C1 segment of cervical spinal cord (tissue), 14 donors: ENCODE measurements around the gene RIGI.
"Not testable (repeated sequence)": the region's sequence is repeated elsewhere in the genome, so short reads cannot be mapped to it uniquely, and the experiment has no call there.

Source experiments
- DNase-seq, 14 donors: peaks; one replicate each; lab custom pipeline; 2025; lab: John Stamatoyannopoulos, UW

RIGI gene

DNA sequence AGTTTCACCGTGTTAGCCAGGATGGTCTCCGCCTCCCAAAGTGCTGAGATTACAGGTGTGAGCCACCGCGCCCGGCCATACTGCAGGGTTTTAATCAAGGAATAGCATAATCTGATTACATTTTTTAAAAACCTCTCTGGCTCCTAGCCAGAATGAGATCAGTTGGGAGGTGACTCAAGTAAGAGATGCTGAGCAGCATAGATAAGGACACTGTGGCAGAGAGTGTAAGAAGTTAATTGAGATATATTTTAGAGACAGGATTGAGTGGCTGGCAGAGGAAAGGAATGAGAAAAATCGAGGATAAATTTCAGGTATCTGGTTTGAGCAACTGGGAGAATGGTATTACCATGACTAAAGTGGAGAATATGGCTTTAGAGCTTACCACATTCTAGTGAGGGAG is 7.3 kb upstream of the RIGI start:
- no peak for DNase-seq

DNA sequence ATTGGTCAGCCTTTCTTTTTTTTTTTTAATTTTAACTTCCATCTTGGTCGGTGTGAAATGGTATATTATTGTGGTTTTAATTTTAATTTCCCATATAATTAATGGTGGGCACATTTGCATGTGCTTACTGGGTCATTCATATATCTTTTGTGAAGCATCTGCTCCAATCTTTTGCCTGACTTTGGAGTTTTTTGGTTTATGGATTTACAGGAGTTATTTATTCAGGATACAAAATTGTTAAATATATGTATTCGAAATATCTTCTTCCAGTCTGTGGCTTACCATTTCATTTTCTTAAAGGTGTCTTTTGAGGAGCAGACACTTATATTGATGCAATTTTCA is 682 bp upstream of the RIGI start:
- DNase-seq: no peak

DNA sequence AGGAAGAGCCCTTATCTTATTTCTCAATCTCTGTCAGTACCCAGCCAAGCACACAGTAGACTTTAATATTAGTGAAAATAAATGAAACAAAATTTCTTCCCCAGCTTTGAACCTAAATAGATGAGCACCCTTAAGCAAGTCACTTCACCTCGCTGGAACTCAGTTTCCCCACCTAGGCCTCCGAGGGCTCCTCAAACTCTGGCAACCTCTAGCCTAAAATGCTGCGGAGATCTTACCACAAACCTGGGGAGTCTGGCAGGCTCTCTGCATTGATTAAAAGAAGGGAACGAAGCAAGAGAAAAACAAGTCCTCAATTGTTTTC is 326 bp downstream of the RIGI start:
- peak in 1 of 14 donors; percentile 66 for DNase-seq

DNA sequence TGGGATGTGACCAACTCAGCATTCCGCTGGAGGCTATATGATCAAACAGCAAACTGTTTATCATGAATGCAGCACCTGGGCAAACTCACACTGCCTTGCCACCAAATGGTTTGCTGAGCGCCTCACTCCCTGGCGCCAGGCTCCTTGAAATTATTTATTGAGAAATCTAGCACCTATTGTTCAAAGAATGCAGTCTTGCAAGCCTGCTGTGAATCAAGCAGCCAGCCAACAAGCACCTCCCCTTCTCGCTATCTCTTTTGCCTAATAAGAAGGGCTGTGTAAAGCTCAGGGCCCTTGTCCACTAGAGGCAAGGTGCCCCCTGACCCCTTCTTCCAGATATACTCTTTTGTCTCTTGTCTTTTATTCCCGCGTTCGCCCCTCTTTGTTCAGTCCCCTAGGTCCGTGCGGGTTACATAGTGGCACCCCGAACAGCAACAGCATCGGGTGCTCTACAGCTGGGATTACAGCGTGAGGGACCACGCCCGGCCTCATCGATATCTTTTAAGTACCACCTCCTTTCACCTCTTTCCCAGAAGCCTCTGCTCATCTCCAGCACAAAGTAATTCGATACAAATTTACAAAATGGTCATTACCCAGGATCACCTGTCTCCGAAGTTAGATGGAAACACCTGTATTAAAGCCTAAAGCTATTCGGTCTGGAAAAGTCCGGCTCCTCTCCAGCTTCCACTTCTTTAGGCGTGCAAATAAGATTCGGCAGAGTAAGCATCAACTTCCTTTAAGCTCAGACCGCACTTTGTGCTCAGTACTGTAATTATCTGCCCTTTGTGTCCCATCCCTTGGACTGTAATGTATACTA is 896 bp downstream of the RIGI start:
- DNase-seq: peak in 4 of 14 donors; percentile 4 to 52 (median 38)

DNA sequence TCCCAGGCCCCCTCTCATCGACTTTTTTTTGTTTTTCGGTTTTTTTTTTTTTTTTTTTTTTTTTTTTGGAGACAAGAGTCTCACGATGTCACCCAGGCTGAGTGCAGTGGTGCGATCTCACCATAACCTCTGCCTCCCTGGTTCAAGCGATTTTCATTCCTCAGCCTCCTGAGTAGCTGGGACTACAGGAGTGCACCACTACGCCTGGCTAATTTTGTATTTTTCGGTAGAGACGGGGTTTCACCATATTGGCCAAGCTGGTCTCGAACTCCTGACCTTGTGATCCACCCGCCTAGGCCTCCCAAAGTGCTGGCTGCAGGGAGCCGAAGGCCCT is 1.5 kb downstream of the RIGI start:
- not testable (repeated sequence) for DNase-seq

DNA sequence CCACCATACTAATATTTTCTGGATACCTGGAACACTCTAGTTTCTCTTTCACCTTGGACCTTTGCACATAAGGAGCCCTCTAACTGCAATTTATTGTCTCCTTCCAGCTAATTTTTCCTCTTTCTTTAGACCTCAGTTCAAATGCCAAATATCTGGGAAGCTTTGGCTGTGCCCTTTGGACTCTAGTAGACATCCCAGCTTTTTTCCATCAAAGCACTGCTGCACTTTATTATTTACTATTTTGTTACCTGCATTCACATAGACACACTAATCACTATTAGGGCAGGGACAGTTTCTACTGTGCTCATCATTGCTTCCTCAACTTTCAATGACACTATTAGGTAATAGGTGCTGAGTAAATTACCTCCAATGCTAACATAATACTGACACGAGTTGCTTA is 2.1 kb downstream of the RIGI start:
- no peak for DNase-seq

DNA sequence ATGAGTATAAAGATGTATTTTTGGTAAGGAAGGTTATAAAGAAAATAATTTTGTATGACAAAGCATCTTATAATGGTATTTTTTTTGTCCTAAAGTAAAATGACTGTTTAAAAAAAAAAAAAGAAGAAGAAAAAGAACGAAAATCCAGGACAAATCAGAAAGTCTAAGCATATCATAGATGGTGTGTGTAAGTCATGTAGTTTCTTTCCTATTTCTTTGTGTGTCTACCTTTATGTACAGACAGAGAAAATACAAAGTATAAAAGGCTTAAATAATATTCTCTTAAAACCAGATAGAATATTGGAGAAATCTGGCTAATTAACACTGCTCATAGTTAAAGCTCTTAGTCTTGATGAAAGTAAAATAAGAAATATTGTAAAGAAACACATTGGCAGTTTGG is 7.7 kb downstream of the RIGI start:
- DNase-seq: no peak

DNA sequence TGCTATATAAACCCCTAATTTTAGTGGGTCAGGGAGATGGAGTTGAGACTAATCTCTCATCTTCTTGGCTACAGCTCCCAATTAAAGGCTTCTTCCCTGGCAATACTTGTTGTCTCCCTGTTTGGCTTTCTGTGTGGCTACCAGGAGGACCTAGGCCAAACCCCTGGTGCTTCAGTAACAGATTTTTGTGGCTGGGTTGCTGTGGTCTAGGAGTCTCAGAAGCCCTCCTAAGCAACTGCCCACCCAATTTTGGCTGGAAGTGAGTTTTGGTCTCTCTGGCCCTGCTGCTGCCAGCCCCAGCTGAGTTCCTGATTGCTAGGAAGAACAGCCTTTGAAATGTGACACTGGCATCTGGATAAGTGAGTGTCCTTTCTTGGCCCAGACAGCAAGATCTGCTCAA is 9.8 kb downstream of the RIGI start:
- no peak for DNase-seq

DNA sequence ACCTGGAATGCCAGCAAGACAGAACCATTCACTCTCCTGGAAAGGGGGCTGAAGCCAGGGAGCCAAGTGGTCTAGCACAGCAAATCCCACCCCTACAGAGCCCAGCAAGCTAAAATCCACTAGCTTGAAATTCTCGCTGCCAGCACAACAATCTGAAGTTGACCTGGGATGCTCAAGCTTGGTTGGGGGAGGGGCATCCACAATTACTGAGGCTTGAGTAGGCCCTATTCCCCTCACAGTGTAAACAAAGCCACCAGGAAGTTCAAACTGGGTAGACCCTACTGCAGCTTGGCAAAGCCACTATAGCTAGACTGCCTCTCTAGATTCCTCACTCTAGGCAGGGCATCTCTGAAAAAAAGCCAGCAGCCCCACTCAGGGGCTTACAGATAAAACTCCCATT is 17.3 kb downstream of the RIGI start:
- no peak for DNase-seq

DNA sequence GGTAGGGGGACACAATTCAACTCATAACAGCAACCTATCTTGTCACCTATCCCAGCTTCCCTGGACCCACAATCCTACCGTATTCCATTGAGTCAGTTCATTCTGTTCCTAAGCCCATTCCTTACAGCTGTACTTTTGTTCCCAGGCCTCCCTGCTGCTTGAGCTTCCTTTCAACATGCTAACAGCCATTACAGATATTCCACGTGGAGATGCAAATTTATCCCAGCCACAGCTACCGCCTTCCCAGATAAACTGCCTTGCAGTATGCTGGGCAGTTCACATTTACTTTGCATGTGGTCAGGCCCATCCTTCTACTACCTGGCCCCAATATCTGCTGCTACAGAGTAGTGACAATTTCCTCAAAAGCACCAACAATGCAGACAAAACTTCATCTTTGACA is 23.0 kb downstream of the RIGI start:
- DNase-seq: no peak

DNA sequence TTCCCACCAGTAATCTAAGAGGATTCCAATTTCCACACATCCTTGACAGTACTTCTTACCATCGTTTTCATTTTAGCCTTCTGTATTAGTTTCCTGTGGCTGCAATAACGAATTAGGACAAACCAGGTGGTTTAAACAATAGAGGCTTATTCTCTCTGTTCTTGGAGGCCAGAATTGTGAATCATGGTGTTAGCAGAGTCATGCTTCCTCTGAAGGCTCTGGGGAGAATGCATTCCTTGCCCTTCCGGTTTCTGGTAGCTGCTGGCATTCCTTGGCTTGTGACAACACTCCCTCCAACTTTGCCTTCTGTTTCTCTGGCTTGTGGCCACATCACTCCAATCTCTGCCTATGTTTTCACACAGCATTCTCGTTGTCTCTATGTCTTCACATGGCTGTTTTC is 23.5 kb downstream of the RIGI start:
- no peak for DNase-seq

DNA sequence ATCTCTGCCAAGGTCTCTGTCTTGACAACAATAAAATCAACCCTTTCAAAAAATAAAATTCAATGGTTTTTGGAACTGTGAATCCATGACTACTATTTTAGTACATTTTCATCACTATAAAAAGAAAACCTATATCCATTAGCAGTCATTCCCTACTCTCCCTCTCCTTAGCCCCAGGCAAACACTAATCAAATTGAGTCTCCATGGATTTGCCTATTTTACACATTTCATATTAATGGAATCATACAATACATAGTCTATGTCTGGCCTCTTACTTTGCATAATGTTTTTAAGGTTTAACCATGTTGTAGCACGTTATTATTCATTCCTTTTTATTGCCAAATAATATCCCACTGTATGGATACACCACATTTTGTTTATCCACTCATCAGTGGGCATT is 24.1 kb downstream of the RIGI start:
- DNase-seq: no peak

DNA sequence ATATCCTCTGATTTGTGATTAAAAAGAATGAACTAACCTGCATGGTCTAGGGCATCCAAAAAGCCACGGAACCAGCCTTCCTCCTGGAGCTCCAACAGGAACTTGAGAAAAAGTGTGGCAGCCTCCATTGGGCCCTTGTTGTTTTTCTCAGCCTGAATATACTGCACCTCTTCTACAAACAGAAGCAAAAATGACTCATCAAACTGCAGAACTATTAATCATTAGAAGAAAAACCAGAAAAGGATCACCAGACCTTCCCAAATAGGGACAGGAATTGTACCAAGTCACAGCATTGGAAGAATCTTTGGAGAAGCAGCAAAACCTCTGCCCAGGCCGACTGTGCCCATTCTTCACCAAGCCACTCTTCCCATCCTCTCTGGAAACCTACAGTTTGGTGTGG is 25.2 kb downstream of the RIGI start:
- DNase-seq: no peak

DNA sequence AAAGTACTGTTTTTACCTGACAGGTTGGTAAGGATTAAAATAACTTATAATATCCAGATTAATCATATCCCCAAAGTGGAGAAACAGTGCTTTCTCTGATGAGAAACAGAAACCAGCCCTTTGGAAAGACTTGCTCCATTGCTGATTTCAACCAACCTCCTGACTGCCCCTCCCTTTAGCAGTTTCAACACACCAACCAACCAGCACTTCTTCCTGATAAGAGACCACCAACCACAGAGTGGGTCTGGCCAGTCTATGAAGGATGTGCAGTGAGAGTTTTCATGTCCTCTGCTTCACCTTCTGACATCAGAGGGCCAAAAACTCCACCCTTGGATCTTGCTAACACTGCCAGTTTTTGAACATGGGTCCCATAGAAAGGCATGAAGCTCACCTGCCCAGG is 28.1 kb downstream of the RIGI start:
- DNase-seq: no peak

DNA sequence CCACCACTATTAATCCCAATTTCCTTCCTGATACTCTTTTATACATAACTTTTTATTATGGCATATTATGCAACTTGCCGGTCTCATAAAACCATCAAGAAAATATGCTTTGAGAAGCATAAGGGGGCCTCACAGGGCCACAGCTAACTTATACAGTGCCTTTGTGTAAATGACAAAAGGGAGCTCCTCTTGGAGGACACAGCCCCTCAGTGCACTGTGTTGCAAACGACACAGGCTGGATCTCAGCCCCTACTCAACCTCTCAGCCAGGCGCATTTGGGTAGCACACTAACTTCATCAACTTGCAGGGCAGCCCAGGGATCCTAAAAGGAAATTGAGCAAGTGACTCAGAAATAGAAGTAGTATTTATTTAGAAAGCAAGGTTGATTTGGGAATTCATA is 35.4 kb downstream of the RIGI start:
- DNase-seq: no peak

DNA sequence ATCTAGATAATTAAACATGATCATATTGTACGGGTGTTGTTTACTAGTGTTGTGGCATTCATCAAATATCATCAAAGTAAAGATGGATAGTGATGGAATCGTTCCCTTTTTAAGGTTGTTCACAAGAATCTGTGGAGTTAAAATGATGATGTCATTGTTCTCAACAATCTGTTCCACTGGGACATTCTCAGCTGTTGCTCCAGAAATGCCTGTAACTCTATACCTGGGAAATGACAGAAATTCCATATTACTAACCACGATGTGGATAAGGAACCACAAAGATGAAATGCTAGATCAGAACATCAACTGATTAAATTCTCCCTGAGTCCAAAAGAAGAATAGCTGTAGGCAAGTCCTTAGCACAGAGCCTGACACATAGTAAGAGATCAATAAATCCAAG is 38.0 kb downstream of the RIGI start:
- no peak for DNase-seq

DNA sequence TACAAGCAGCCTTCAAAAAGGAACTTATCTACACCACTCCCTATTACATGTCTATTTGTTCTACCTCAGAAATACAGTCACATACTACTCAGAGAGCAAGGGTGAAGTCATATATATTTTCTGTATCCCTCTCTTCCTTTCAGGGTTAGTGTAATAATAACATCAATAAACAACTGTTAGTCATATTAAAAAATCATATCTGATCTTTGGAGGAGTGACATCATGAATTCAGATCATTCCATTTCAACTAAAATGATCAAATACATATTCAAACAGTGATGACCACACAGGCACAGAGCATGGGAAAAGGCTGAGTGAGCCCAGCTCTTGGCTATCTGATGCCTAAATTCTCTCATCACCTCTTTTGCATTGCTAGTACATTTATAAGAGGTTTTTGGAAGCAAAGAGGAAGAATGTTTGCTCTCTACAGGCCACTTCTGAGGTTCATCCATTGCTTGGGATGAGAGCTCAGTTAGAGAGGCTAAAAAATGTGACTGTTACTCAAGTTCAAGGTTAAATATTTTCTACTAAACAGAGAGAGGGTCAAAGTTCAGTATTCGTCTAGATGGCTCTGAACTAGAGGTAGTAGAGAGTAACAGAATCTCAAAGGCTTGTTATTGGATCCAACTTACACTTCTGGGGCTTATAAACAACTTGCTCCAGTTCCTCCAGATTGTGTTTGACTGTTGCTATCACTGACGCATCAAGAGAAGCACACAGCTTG is 39.0 kb downstream of the RIGI start:
- DNase-seq: no peak

DNA sequence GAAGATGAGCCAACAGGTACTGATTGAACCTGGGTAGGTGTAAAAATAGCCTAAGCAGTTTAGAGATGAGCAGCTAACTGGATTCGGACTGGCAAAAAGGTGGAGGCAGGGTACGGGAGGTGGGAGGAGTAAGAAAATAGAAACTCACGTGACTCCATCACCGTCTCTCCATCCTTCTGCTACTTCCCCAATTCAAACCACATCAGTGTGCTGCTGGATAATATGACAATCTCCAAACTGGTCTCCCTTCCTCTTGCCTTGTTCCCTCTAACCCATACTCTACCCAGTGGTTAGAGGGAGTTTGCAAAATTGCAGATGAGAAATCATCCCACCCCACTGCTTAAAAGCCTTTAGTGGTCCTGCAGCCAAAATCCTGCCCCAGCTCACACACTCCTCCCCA is 42.7 kb downstream of the RIGI start:
- DNase-seq: no peak
